GM13977 (cell line): ENCODE results near the gene SHISA9.

Source experiments
- DNase-seq: peaks from one replicate; pipeline ENCODE4 v3.0.0; 2012; ENCODE audit warnings: low spot score
- in situ Hi-C: fragments of 300-500 bp; cut with MboI; formaldehyde crosslinking; loops from one replicate; pipeline ENCODE4 v1.12.0; 2022; ENCODE audit warnings: low sequenced_read_pairs, low pct_unique_long_range_greater_than_20kb, mixed read lengths, inconsistent platforms; ENCODE audit not compliant: unreplicated experiment
- TF ChIP-seq, protein P1 (sequence below): IDR thresholded peaks from 2 replicates; pipeline ENCODE4 v1.5.1; 2012; ENCODE audit warnings: mild to moderate bottlenecking, control low read depth; ENCODE audit not compliant: insufficient read depth; ENCODE audit errors: extremely low read depth, missing control alignments

The SHISA9 gene

DNA sequence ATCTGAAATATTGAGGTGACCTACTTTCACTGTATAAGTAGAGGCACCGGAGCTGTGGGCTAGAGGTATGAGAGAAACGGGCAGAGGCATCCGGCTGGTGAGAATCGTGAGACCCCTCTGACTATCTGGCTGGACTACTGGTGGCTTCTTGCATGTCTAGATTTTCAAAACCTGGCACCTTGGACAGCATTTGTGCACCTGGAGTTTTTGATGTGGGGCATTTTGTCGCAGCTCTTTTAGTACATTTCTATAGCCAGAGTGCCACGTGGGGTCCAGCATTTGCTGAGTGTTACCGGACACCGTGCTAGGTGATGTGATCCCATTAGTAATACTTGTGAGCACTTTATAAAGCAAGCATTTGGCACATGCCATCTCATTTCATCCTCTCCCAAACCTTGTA, 32.6 kb upstream of the SHISA9 start:
- in situ Hi-C loops = no loop called here
- TF ChIP-seq, protein P1, sequence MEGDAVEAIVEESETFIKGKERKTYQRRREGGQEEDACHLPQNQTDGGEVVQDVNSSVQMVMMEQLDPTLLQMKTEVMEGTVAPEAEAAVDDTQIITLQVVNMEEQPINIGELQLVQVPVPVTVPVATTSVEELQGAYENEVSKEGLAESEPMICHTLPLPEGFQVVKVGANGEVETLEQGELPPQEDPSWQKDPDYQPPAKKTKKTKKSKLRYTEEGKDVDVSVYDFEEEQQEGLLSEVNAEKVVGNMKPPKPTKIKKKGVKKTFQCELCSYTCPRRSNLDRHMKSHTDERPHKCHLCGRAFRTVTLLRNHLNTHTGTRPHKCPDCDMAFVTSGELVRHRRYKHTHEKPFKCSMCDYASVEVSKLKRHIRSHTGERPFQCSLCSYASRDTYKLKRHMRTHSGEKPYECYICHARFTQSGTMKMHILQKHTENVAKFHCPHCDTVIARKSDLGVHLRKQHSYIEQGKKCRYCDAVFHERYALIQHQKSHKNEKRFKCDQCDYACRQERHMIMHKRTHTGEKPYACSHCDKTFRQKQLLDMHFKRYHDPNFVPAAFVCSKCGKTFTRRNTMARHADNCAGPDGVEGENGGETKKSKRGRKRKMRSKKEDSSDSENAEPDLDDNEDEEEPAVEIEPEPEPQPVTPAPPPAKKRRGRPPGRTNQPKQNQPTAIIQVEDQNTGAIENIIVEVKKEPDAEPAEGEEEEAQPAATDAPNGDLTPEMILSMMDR = no peak
- DNase-seq = no peak

DNA sequence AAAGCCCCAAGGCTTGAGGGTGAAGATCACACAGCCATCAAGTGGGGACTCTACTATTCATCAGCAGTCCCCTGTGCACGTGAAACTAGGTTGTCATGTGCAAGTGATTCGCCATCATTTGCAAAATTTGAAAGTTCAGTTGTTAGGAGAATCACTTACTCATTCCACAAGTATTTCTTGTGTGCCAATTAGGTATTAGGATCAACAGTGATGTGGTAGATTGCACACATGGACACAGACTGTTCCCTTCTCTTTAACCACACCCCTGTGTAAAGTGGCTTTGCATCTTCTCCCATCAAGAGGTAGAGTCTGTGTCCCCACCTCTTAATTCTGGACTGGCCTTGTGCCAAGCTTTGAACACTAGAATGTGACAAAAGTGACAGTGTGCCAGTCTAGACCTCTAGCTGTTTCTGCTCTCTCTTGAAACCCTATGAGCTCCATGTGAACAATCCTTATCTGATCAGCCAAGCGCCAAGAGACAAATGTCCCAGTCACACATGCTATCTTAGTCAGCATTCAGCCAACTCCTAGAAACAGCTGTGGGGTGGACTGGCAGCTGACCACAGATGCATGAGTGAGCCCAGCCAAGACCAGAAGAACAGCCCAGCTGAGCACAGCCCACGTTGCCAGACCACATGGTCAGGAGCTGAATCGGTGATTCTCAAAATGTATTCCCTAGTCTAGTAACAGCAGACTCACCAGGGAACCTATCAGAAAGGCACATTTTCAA, 31.5 kb upstream of the SHISA9 start:
- in situ Hi-C loops = no loop called here
- DNase-seq = no peak
- TF ChIP-seq, protein P1 = no peak

DNA sequence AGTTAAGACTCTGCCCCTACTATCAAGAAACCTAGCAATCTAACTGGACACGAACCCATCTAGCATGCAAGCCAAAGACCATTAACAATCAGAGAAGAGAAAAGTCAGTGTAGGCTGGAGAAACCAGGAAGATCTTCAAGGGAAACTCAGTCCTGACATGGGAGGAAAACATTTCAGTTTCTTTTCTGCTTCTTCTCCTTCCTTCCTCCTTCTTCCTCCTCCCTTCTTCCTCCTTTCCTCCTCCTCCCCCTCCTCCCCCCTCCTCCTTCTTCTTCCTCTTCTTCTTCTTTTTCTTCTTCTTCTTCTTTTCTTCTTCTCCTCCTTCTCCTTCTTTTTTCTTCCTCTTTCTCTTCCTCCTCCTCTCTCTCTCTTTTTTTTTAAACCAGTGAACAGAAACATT, 29.6 kb upstream of the SHISA9 start:
- TF ChIP-seq, protein P1 = no peak
- no peak for DNase-seq
- in situ Hi-C loops = no loop called here

DNA sequence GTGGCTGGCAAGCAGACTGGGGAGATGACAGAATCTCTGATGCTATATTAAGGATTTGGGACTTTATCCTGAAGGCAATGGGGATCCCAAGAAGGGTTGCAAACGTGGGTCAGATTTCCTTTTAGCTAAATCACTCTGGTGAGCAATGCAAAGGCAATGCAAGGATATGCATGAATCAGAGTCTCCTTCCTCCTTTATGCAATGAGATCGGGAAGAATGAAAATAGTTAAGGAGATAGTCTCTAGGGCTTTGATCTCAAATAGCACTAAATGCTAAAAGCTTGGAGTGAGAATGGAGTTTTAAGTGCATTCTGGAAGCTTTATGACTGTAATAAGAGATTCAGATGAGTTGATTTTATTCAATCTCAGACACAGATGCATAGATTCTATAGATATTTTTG, 27.2 kb upstream of the SHISA9 start:
- TF ChIP-seq, protein P1 = no peak
- in situ Hi-C loops = no loop called here
- no peak for DNase-seq

DNA sequence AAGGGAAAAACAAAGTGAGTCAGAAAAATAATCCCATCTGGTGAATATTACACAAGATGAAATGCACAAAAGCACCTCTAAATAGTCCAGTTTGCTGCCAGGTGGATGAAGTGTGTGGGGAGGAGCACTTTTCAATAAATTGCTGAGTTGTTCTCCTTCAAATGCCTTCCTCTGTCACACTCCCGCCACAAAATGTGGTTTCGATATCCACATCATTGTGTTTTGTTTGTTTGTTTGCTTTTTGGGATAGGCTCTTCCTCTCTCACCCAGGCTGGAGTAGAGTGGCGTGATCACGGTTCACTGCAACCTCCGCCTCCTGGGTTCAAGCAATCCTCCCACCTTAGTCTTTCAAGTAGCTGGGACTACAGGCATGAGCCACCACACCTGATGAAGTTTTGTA, 24.6 kb upstream of the SHISA9 start:
- TF ChIP-seq, protein P1 = no peak
- in situ Hi-C loops = no loop called here
- DNase-seq = no peak

DNA sequence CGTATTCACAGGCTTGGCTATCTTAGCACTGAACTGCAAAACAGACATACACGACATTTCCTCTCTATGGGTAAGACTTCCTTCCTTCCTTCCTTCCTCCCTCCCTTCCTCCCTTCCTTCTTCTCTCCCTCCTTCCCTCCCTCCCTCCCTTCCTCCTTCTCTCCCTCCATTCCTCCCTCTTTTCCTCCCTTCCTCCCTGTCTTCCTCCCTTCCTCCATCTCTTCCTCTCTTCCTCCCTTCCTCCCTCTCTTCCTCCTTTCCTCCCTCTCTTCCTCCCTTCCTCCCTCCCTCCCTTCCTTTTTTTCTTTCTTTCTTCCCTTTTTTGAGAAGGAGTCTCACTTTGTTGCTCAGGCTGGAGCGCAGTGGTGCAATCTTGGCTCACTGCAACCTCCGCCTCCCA, 22.4 kb upstream of the SHISA9 start:
- in situ Hi-C loops = no loop called here
- DNase-seq = no peak
- TF ChIP-seq, protein P1 = no peak
